Upper lobe of right lung (tissue), 1 donor: ENCODE measurements around the gene SGCE. TPM values are rescaled to one million over a fixed set of nuclear protein-coding genes. Genes with fewer than 3 reads are reported as not detected.
A peak's percentile ranks its signal among the peaks of the same experiment; 100 is the strongest.

Experiments
- ATAC-seq: fragments of 200-7000 bp; cut with Tn5 transposase; one replicate; pipeline ENCODE4 v1.9.1; 2020; ENCODE audit warnings: mild to moderate bottlenecking, moderate library complexity
- DNase-seq: peaks from one replicate; pipeline ENCODE4 v3.0.0-alpha.2; 2020
- H3K27ac ChIP-seq: fragments of 200-600 bp; one replicate; pipeline ENCODE4 v1.8.0; 2022
- H3K27me3 ChIP-seq: fragments of 200-600 bp; one replicate; pipeline ENCODE4 v1.8.0; 2022; ENCODE audit warnings: mild to moderate bottlenecking
- H3K36me3 ChIP-seq: fragments of 200-600 bp; one replicate; pipeline ENCODE4 v1.8.0; 2022
- H3K4me1 ChIP-seq: fragments of 200-600 bp; one replicate; pipeline ENCODE4 v1.8.0; 2022
- H3K4me3 ChIP-seq: fragments of 200-600 bp; one replicate; pipeline ENCODE4 v1.8.0; 2022; ENCODE audit warnings: mild to moderate bottlenecking
- H3K9me3 ChIP-seq: fragments of 200-600 bp; one replicate; pipeline ENCODE4 v1.8.0; 2022
- intact Hi-C: fragments of 100-400 bp; cut with DNase I; formaldehyde crosslinking; loops from one replicate; pipeline ENCODE4 v1.11.0; 2022
- total RNA-seq: library from RNA; stranded (reverse); fragmentation: NEBNext Ultra II Directional; extraction: Animal tissue kit (Norgen Biotek cat#: 25700); gene quantifications from one replicate; pipeline ENCODE4 v1.2.1, GENCODE V29; 2021
- TF ChIP-seq, protein P1 (sequence below): fragments of 200-600 bp; IDR thresholded peaks from one replicate; pipeline ENCODE4 v1.8.0; 2022; ENCODE audit warnings: antibody characterized with exemption
- donor health status: DM: no; HTN: yes; CAD: no; lungs with severe emphysema.

Gene SGCE
- total RNA-seq, 1 donor from 2014 or later = 74.1 TPM

DNA sequence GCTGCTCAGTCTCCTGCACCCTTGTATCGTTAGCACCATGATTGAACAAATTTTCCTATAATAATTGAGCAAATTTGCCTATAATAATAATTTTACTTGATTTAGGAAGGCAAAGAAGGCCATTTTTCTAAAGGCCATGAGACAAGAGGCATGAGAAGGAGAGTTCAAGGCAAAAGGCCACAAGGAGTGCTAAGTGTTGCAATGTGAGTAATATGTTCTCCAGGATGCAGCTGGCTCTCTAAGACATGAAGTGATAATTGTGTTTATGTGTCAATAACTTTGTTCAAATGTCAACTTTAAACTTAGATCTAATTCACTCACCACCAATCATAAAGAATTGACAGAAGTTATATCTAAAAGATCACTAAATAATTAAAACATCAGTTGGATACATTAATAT lies 53.8 kb downstream of the SGCE start:
- intact Hi-C loops = no loop called here
- Histone ChIP-seq H3K36me3 (no peaks in the 10 kb centered on the region), H3K27ac (no peak overlapping the region), H3K4me1 (no peaks in the 10 kb centered on the region), H3K27me3 (no peaks in the 10 kb centered on the region), H3K9me3 (no peaks in the 10 kb centered on the region), H3K4me3 (no peak overlapping the region)
- ATAC-seq (no peak), DNase-seq (no peak)
- TF ChIP-seq, protein P1, sequence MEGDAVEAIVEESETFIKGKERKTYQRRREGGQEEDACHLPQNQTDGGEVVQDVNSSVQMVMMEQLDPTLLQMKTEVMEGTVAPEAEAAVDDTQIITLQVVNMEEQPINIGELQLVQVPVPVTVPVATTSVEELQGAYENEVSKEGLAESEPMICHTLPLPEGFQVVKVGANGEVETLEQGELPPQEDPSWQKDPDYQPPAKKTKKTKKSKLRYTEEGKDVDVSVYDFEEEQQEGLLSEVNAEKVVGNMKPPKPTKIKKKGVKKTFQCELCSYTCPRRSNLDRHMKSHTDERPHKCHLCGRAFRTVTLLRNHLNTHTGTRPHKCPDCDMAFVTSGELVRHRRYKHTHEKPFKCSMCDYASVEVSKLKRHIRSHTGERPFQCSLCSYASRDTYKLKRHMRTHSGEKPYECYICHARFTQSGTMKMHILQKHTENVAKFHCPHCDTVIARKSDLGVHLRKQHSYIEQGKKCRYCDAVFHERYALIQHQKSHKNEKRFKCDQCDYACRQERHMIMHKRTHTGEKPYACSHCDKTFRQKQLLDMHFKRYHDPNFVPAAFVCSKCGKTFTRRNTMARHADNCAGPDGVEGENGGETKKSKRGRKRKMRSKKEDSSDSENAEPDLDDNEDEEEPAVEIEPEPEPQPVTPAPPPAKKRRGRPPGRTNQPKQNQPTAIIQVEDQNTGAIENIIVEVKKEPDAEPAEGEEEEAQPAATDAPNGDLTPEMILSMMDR = no peak

GRCh38 chr7:94600267-94600666 lies 55.7 kb downstream of the SGCE start:
- Histone ChIP-seq H3K27me3 (no peaks in the 10 kb centered on the region), H3K4me1 (no peaks in the 10 kb centered on the region), H3K36me3 (no peaks in the 10 kb centered on the region), H3K4me3 (no peak overlapping the region), H3K27ac (no peak overlapping the region), H3K9me3 (no peaks in the 10 kb centered on the region)
- DNase-seq (no peak), ATAC-seq (no peak)
- TF ChIP-seq, protein P1 = no peak
- intact Hi-C loops = no loop called here

DNA sequence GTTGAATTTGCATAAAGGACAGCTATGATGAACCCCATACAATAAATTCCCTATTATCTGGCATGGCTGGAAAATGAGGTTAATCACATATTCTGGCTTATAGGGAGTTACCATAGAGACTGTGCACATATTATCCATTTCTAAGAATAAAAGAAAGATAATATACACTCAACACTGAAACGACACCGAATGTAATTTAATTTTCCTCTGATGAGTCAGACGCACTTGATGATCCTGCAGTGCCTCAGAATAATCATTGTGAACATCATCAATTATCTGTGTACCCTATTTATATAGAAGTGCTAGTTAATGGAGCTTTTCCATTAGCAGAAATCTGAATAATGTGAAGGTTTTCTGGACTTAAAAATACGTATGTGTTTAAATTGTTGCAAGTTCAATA lies 60.2 kb downstream of the SGCE start:
- no peak overlapping the region for H3K27ac ChIP-seq
- ATAC-seq (no peak), DNase-seq (no peak)
- no peak overlapping the region for H3K4me3 ChIP-seq
- no peaks in the 10 kb centered on the region for H3K9me3 ChIP-seq
- no peaks in the 10 kb centered on the region for H3K27me3 ChIP-seq
- H3K4me1 ChIP-seq = no peaks in the 10 kb centered on the region
- intact Hi-C loops = no loop called here
- TF ChIP-seq, protein P1 = no peak
- no peaks in the 10 kb centered on the region for H3K36me3 ChIP-seq

- TF ChIP-seq, protein P1 = no peak
- H3K4me3 ChIP-seq = no peak overlapping the region
- no peak for ATAC-seq
- intact Hi-C loops = no loop called here
- no peaks in the 10 kb centered on the region for H3K27me3 ChIP-seq
- no peak for DNase-seq
- H3K9me3 ChIP-seq = no peaks in the 10 kb centered on the region
- no peak overlapping the region for H3K27ac ChIP-seq
- H3K36me3 ChIP-seq = no peaks in the 10 kb centered on the region
- H3K4me1 ChIP-seq = no peaks in the 10 kb centered on the region
Measured at GRCh38 chr7:94594882-94595281, 61.1 kb downstream of the SGCE start.

DNA sequence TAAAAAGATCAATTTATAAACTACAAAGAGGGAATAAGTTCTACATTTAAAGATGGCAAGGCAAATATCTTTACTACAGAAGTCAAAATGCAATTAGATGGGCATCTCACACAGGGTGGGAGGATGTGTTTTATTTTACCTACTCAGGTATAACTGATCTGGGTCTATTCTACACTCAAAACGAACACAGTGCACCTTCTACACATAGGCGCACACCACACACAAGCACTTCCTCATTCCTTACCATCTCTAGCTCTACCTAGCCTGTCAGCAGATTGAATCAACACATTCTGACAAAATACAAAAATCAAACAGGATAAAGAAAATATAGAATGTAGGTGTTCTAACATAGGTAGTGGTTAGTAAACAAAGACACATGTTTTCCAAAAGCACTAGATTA lies 64.8 kb downstream of the SGCE start:
- intact Hi-C loops = no loop called here
- H3K9me3 ChIP-seq = no peaks in the 10 kb centered on the region
- no peak overlapping the region for H3K27ac ChIP-seq
- H3K4me3 ChIP-seq = no peak overlapping the region
- H3K36me3 ChIP-seq = no peaks in the 10 kb centered on the region
- TF ChIP-seq, protein P1 = no peak
- ATAC-seq = peak; percentile 81
- DNase-seq = no peak
- no peaks in the 10 kb centered on the region for H3K4me1 ChIP-seq
- H3K27me3 ChIP-seq = no peaks in the 10 kb centered on the region

DNA sequence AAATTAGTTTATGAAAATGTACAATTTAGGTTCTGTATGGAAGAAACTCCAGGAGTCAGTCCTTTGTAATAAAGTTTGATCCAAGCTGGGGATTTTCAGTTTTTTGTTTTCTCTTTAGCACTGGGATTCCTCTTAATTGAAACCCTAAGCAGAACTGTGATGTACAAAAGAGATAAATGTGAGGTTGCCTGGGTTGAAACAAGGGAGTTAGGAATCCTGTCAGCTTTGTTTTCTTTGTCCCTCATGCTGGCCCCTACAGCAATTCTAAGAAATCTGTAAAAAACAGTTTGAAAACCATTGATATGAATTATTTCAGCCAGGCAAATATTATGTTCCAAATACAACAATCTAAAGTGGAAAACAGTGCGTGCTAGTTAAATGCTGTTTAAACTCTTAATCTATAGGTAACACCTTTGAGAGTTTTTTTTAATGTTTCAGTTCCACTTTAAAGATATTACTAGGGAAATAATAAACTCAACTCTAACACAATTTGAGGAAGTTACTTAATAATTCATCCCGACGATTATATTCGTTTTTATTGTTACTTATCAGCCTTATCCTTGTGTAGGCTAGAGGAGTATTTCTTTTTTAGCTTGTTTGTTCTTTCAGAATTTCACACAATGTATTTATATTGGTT lies 65.3 kb downstream of the SGCE start:
- TF ChIP-seq, protein P1 = no peak
- DNase-seq (no peak), ATAC-seq (no peak)
- no peaks in the 10 kb centered on the region for H3K27me3 ChIP-seq
- H3K9me3 ChIP-seq = no peaks in the 10 kb centered on the region
- no peak overlapping the region for H3K4me3 ChIP-seq
- no peaks in the 10 kb centered on the region for H3K4me1 ChIP-seq
- intact Hi-C loops = no loop called here
- H3K27ac ChIP-seq = no peak overlapping the region
- no peaks in the 10 kb centered on the region for H3K36me3 ChIP-seq
